HG03520 (cell line): Measurements from ENCODE around the gene PRKRA.
A peak's percentile ranks its signal among the peaks of the same experiment; 100 is the strongest.
"Not testable (repeated sequence)": the region's sequence is repeated elsewhere in the genome, so short reads cannot be mapped to it uniquely, and the experiment has no call there.

ENCODE experiments used
- ATAC-seq: cut with Tn5 transposase; IDR thresholded peaks from one replicate; pipeline ENCODE4 v1.9.1; 2021; ENCODE audit warnings: mild to moderate bottlenecking, moderate library complexity; ENCODE audit not compliant: unreplicated experiment

PRKRA gene

DNA sequence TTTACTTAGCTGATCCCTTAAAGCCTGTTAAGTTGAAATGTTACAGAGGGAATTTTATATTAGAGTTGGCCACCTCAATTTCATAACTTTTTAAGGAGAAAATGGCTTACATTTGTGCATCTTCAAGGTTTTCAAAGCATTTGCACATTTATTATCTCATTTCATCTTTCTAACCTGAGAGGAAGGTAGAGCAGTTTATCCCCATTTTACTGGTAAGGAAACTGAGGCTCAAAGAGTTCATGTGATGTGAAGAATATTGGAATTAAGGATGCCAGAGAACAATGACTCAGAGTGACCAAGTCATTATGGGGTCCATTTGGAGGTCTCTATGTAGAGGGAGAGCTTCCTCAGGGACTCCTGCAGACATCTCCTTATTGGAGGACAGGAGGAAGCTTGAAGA is 35.0 kb downstream of the PRKRA start:
- ATAC-seq: no peak

DNA sequence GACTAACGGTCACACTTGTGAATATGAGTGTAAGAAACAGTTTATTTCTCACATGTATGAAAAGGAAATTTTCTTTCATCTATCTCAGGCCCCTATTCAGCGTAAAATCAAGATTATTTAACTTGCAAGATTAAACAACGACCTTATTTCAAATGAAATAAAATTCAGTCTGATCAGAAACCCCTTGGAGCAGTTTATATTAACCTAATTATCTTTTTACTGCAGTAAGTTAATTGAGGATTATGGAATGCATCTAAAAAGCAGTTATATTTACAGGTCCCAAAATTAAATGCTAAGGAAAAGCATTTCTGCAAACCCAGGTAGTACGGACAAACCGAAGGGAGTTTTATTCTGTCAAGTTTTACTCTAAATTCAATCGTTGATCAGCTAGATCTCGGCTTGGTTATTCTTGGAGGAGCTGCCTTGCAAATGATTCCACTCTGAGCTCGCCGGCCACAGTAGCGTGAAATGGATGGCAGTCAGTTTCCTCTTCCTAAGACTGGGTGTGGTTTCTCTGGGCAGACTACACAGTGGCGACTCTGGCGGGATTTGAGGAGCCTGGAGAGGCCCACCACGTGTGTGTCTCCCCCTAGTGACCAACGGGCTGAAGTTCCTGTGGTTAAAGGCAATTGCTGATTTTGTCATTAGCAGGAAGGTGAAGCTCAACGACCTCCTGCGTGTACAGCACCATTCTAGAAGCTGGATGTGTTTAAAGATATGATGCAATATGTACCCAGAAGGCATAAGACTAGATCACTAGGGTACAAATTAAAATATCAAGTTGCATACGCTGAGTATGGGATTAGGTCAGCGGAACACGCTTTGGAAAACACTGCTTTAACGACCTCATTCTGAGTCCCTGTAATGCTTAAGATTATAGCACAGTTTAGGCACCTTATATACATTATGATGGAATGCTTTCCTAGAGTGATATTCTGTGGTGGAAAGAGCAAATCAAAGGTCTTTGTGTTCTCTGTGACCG is 36.4 kb downstream of the PRKRA start:
- ATAC-seq: peak; percentile 75

DNA sequence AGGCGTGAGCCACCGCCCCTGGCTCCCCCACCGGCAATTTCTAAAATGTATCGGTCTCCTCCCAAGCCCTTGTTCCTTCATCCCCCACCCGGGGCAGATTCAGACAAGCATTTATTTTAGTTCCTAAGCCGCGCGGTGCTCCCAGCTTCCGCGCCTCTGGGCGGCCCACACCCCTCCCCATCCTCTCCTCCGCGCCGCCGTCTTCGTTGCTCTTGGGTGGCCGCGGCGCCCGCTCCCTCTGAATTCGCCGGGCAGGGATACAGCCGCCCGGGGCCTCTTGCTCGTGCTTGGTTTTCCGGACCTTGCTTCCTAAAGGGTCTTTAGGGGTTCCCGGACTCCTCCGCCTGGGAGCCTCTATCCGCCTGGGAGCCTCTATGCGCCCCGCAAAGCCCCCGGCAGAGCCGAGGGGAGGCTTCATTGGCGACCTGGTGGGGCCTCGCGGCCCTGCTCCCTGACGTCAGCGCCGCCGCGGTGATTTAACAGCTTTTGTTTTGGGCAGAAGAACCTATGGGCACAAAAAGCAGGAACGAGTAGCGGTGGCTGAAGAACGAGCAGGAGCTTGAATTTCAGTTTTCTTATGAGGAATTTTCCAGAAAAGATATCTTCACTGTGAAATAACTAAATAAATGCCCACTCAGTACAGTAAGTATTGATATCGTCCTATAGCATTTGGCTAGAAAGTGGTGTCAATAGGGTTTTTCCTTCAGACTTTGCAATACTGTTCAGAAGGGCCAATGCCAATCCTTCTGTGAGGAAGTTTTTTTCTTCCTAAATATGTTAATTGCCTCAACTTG is 37.3 kb downstream of the PRKRA start:
- peak; percentile 71 for ATAC-seq

DNA sequence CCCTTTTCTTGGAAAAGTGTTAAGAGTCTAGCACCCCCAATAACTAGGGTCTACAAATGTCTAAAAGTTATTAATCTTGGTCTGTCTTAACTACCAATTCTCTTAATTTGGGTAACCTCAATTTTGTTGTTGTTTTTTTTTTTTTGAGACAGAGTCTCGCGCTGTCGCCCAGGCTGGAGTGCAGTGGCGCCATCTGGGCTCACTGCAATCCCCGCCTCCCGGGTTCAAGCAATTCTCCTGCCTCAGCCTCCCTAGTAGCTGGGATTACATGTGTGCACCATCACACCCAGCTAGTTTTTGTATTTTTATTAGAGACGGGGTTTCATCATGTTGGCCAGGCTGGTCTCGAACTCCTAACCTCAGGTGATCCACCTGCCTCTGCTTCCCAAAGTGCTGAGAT is 38.5 kb downstream of the PRKRA start:
- not testable (repeated sequence) for ATAC-seq

DNA sequence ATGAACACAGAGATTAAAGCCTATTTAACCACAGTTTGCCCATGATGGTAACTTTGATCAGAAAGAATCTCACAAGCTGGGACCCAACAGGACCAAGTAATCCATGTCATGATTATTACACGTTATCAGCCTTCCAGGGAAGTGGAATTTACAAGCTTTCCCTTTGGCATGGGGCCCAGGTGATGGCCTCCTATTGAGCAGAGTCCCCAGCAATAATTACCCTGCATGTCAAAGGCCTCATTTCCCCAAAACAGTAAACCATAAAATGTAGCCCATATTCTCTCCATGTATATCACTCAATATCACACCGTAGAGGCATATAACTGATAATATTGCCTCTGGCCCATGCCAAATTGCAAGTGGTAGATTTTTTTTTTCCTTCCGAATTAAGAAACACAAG is 38.9 kb downstream of the PRKRA start:
- ATAC-seq: no peak

DNA sequence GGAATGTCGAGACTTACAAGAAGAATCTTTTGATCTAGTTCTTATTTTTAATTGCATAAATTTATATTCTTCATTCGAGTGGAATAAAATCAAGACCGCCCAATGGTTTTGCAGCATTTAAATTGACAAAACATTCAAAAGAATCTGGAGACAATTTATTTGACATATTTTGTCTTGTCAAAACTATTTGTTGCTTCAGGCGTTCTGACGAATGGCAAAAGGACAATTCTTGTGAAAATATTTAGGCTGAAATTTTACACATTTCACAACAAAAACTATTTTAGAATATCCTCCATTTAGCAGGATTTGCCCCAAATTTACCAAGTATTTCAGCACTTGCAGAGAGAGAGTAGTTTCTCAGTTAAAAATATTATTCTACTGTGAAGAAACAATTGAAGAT is 41.7 kb downstream of the PRKRA start:
- ATAC-seq: no peak

DNA sequence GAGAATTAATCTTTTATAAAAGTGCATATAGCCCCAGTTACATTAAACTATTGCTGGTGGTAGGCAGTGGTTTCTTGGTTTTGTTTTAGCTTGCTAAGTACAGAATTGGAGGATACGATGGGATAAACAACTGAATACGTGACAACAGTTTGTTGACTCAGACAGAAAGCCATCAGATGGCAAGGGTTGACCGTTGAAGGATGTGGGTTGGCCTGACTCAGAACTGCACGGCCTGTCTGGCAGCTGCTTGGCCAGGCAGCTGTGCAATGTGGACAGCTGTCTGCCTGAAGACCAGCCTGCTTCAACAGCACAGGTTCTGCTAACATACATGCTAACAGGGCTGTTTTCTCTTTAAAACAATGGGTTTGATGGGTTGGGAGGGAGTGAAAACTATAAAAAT is 46.6 kb downstream of the PRKRA start:
- peak; percentile 99 for ATAC-seq

DNA sequence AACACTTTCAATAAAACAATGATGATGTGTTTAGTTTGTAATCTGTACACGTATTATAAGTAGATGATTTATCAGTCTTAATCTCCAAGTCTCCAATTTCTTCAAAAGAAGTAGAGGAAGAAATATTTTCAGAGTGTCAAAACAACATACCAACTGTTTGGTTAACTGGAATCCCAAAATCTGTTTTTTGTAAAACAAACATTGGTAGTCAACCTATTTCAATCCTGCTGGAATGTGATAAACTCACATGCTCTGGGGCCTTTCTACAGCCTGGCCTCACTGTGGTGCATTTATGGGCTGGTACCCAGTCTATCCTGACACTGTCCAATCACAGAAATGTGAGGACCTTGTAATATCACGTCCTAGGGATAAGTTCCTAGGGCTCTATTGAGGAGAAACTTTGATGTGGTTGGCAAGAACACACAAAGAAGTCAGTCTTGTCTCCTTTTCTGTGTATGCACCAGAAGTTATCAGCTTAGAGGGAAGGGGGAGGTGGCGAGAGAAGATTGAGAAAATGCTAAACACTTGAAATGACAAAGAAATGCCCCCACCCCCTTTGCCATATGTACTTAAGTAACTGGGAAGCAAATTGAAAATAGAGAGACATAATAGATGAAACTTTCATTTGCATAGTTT is 47.2 kb downstream of the PRKRA start:
- ATAC-seq: peak; percentile 27

DNA sequence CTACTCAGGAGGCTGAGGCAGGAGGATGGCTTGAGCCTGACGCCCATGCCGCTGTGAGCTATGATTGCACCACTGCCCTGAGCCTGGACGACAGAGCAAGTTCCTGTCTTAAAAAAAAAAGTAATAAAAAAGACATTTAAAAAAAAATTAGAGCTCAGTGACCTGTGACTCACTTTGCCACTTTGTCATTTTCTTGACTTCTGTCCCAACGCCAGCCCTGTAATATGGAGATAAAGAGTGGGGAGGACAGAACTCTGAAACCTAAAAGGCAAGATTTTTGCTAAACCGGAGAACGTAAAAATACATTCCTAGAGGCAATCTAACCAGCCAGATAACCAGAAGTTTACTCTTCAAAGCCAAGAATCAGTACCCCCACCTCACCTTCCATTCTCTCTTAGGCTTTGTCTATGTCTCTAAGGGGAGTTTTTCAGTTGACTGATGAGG is 49.0 kb downstream of the PRKRA start:
- ATAC-seq: no peak

DNA sequence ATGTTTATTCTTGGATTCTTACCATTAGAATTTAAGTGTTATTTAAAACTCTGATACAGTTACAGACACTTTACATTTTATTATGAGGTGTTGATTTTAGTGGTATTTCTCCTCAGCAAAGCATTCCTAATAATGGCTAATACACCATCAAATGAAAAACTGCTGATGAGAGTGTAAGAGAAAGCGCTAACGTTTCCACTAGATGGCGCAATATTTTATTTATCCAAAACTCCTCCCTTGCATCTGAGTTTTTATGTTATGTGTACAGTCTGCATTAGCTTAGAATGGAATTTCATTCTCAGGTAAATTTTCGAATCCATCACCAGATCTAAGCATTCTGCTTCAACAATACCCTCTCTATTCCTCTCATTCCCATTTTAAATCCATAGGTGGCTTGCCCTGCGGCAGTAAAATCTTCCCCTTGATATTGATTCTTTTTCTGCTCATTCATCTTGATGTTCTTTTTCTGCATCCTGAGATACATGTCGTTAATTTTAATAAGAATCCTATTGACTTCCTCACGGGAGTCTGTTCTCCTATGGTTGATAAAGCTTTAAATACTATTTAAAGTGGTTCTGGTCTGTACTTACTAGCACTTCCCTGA is 53.9 kb downstream of the PRKRA start:
- peak; percentile 91 for ATAC-seq

DNA sequence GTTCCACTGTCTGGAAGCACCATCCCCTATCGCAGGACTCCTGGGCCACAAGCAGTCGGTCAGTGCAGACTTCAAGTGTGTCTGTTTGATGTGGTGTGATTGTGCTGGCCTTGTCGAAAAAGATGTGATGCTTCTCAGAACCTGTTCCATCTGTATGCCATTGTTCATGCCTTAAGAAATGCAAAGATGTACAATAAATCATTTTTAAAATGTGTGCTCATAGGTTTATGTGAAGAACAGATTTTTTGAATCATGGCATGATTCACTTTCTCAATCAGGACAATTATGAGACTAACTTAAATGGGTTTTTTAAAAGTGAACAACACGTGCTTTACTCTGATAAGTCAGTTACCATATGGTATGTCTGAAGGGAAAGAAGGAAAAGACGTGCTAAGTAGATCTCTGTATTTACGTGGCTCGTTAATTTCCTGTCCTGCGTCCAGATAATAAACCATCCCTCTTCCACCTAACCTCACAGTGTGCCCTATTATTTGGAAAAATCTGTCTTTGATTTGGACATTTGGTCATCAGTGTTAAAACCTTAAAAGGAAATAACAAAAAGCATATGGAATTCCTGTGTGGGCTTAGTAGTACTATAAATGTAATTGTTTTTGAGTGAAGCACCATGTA is 54.9 kb downstream of the PRKRA start:
- no peak for ATAC-seq

DNA sequence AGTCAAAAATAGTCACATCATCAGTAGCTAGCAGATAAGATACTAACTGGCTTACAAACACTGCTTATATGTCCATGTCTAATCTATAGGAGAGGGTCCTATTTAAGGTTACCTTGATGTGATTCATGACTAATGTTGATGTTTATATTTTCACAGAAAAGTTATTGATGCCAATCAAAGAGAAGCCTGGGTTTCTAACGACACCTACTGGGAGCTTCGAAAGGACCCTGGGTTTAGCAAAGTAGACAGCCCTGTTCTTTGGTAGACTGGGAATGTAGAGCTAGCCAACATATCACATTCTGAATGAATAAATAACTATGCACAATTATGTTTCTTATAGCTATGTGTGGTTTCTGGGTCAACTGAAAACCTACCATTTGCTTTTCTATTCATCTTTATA is 55.7 kb downstream of the PRKRA start:
- ATAC-seq: no peak

DNA sequence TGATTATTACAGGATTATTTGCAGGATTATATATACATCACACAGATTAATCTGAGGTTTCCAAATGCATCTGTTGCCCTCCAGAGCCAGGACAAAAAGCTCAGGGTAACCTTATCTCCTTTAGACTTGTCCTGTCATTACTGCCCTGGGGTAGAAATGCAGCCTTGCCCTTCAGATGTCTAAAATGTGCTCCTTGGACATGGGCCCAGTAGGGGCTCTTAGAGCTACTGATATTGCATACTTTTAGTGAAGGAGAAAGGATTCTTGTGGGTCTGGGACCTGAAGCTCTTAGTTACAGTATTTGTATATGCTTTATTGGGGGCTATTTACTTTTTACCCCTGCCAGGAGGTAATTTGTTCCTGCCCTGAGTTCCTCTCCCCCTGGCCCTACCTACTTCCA is 56.1 kb downstream of the PRKRA start:
- ATAC-seq: no peak

DNA sequence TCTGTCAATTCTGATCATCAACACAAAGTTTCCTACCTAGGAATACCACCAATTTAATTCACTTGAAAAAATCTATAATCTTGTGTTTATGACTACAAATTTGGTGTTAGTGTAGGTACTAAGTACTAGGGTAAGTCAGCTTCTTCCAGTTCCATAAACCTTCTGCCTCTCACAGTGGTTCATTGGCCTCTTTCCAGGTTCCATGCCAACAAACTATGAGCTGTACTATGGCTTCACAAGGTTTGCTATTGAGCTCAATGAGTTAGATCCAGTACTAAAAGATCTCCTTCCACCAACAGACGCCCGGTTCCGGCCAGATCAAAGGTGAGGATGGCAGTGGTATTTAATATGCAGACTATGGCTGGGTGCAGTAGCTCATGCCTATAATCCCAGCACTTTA is 58.8 kb downstream of the PRKRA start:
- no peak for ATAC-seq

DNA sequence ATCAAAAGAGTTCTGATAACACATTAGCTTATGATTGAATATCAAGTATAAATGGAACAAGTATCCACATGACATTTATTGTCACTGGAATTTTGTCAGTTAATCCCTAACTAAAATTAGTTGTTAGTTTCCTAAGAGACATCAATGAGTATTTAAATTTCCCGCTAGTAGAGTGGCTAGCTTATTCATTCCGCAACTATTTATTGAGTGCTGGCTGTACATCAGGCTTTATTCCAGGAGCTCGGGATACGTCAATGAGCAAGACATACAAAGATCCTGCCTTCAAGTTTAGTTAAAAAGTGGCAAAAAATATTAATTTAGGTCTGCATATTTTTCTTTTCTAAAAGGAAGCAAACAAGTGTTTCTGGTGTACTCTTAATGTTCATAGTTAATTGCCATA is 59.3 kb downstream of the PRKRA start:
- no peak for ATAC-seq

DNA sequence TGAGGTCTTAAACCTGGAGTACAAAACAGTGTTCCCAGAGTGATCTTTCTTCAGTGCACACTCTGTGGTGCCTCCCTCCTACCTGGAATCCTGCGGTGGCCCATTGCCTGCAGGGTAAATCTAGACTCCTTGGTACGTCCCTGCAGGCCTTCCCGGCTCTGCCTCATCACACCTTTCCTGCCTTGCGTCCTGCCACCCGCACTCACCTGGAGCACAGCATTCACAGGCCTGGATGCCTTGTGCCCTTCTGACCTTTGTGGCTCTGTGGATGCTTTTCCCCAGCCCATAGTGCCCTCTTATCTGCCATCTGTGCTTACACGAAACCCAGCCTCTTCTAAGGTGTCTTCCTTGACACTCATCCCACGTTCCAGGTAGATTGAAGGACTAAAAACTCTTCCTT is 62.7 kb downstream of the PRKRA start:
- ATAC-seq: no peak

DNA sequence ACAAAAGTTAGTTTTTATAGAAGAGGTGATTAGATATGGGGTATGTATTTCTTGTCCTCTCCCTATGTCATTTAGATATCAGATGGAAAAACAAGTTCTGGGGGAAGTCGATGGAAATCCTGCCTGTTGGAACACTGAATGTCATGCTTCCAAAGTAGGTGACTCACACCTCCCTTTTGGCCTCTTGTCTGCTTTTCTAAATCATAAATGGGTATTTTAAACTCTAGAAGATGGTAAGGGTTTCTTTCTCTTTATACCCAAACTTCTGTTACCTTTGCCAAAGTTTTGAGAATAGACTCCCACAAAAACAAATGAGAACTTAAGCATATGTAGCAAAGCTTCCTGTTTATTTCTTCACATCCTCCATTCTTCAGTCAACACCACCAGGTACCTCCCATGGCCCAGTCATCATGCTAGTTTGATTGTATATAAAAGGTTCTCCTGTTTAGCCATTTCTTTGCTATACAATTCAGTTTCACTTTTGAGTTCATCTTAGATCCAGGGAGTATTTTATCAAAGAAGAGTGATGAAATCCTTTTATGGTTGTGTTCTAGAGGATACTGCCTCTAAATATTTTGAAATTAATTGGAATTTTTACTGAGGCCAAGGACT is 63.9 kb downstream of the PRKRA start:
- no peak for ATAC-seq

DNA sequence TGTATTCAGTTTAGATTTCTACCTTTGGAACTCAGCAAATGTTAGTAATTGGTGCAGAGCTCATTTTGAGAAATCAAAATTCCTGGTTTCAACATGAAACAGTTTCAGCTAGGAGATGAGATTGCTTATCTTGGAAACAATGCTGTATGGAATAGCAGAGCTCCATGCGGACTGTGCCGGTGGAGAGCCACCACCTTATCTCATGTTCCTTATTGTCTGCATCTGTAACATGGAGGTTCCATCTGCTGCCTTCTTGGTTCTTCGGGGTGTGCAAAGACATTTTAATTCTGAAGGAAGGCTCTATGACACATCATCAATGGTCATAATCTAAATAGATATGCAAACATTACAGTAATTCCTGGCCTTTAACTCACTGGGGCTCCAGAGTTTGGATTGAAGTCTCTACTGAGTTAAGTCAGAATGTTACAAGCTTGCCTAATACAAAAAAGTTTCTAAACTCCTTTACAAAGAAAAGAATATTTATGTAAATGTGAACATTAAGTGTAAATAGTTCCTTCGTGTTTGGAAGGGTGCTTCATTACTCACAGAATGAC is 65.3 kb downstream of the PRKRA start:
- ATAC-seq: no peak

DNA sequence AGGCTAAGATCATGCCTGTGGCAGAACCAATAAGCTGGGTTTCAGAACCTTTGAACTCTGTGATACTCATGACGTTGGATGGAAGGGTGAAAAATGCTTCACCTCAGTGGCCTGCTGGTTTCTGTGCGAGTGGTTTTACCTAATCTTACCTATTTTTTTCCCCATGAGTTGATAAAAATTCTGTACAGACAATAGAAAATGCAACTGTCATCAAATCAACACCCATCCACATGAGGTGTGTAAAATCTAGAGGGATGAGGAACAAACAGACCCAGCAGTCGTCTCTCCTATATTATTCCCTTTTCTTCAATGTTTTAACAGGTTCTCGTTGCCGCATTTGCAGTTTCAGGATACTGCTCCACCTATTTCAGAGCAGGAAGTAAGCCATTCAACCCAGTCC is 67.3 kb downstream of the PRKRA start:
- no peak for ATAC-seq
